ENCODE results near the gene NR2E1. TPM values are rescaled to one million over a fixed set of nuclear protein-coding genes. Genes with fewer than 3 reads are reported as not detected.
A peak's percentile ranks its signal among the peaks of the same experiment; 100 is the strongest.

Gene NR2E1
- total RNA-seq, 1 experiment from 2014 or later, result not detected

DNA sequence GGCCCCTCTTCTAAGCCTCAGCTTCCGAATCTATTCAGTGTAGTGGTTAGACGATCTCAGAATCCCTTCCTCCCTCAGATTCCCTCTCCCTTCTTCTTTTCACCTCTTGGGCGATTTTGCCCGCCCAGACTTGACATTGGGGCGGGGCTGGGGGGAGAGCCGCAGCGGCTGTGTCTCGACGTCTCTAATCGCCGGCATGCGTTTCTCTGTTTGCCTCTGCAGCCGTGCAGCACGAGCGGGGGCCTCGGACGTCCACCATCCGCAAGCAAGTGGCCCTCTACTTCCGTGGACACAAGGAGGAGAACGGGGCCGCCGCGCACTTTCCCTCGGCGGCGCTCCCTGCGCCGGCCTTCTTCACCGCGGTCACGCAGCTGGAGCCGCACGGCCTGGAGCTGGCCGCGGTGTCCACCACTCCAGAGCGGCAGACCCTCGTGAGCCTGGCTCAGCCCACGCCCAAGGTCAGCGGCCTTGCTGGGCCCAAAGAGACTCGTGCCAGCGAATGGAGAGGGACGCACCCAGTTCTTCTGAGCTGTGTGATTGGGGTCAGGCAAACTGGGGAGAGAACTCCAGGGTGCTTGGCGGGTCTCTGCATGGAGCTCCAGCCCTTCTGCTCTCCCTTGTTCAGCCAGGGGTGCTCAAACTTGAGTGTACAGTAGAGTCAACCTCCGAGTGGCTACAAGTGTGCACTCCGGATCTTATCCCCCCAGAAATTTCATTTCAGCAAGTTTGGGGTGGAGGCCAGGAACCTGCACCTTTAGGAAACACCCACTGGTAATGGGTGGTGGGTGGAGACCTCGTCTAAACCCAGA is 10.7 kb downstream of the NR2E1 start:
- Histone ChIP-seq H3K18ac (ENCODE audit: insufficient read length, low read depth, low read length) (no peak overlapping the region), H3K56ac (ENCODE audit: insufficient read length, low read depth, low read length) (no peak overlapping the region), H4K8ac (replicated peaks; ENCODE audit: insufficient read length, low read depth, low read length) (no peak overlapping the region), H3K4me2 (ENCODE audit: insufficient read depth, insufficient read length, low read length) (peak overlapping the region; percentile 50), H3K4me1 (ENCODE audit: insufficient read depth, low read length) (no peaks in the 10 kb centered on the region), H3K9ac (ENCODE audit: extremely low read depth, insufficient read length, low read length) (no peak overlapping the region), H2BK5ac (ENCODE audit: insufficient read length, low read length) (no peak overlapping the region), H3K79me1 (ENCODE audit: insufficient read depth, low read depth, low read length, poor library complexity, severe bottlenecking) (no peaks in the 10 kb centered on the region), H3K23ac (ENCODE audit: insufficient read length, low read depth, low read length) (no peak overlapping the region), H2BK12ac (ENCODE audit: insufficient read length, low read depth, low read length) (no peak overlapping the region), H4K20me1 (ENCODE audit: control insufficient read depth, insufficient read depth, insufficient read length) (no peaks in the 10 kb centered on the region), H3K27me3 (ENCODE audit: insufficient read depth, low read length) (peaks cover 63% of the 10 kb centered on the region), H2BK120ac (ENCODE audit: low read depth, low read length, poor library complexity, severe bottlenecking) (no peak overlapping the region), H3K9me3 (ENCODE audit: control insufficient read depth, low read depth, low read length) (no peaks in the 10 kb centered on the region), H4K5ac (ENCODE audit: insufficient read length, low read depth, low read length) (no peak overlapping the region), H2BK20ac (ENCODE audit: low read depth, low read length, poor library complexity, severe bottlenecking) (no peak overlapping the region), H3K23me2 (ENCODE audit: insufficient read length, low read depth, low read length, poor library complexity, severe bottlenecking) (peaks cover 9% of the 10 kb centered on the region), H3T11ph (ENCODE audit: low read length) (no peak overlapping the region), H2BK15ac (ENCODE audit: low read depth, low read length) (no peak overlapping the region), H3K27ac (ENCODE audit: insufficient read length, low read depth, low read length) (no peak overlapping the region), H3K79me2 (ENCODE audit: insufficient read depth, low read length) (no peaks in the 10 kb centered on the region), H2AFZ (ENCODE audit: low read length) (no peak overlapping the region), H4K91ac (ENCODE audit: insufficient read length, low read depth, low read length) (no peak overlapping the region), H3K4ac (ENCODE audit: low read depth, low read length) (no peak overlapping the region), H3K14ac (ENCODE audit: insufficient read depth, low read length) (no peak overlapping the region), H2AK5ac (ENCODE audit: insufficient read length, low read length) (no peak overlapping the region)
- peaks cover 26 to 52% of the 10 kb centered on the region in 2 experiments for H3K4me1 Mint-ChIP-seq
- H3K27me3 Mint-ChIP-seq (ENCODE audit: low read depth), result peaks cover 95% of the 10 kb centered on the region
- no peaks in the 10 kb centered on the region for H3K36me3 Mint-ChIP-seq (ENCODE audit: insufficient read depth in 1 of 3, low read depth in 3 of 3)
- WGBS (ENCODE audit: extremely low coverage, insufficient read length, low lambda C conversion rate), result no CpG with 5 or more reads among the region's 46 CpGs
- H3K27ac Mint-ChIP-seq, result no peak overlapping the region
- H3K9me3 Mint-ChIP-seq, result peaks cover 4 to 17% of the 10 kb centered on the region in 2 experiments; a peak in 2 of 5 replicates
- TF ChIP-seq, protein P1, sequence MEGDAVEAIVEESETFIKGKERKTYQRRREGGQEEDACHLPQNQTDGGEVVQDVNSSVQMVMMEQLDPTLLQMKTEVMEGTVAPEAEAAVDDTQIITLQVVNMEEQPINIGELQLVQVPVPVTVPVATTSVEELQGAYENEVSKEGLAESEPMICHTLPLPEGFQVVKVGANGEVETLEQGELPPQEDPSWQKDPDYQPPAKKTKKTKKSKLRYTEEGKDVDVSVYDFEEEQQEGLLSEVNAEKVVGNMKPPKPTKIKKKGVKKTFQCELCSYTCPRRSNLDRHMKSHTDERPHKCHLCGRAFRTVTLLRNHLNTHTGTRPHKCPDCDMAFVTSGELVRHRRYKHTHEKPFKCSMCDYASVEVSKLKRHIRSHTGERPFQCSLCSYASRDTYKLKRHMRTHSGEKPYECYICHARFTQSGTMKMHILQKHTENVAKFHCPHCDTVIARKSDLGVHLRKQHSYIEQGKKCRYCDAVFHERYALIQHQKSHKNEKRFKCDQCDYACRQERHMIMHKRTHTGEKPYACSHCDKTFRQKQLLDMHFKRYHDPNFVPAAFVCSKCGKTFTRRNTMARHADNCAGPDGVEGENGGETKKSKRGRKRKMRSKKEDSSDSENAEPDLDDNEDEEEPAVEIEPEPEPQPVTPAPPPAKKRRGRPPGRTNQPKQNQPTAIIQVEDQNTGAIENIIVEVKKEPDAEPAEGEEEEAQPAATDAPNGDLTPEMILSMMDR (conservative IDR thresholded peaks at IDR 0.05), result no peak
- DNase-seq, result no peak
- peak overlapping the region; percentile 49 to 82 for H3K4me3 Mint-ChIP-seq
